GM12875 (cell line): Measurements from ENCODE around the gene DXO.
"Not testable (repeated sequence)": the region's sequence is repeated elsewhere in the genome, so short reads cannot be mapped to it uniquely, and the experiment has no call there.

Experiments
- H3K4me3 ChIP-seq: one replicate; pipeline ENCODE4 v1.5.1; 2011; ENCODE audit warnings: low read depth, low read length, control low read depth
- CTCF ChIP-seq: IDR thresholded peaks from 2 replicates; pipeline ENCODE4 v1.5.1; 2011; ENCODE audit warnings: low read depth, mild to moderate bottlenecking, control low read depth, inconsistent platforms, low read length, moderate library complexity, borderline replicate concordance; ENCODE audit not compliant: insufficient read depth

Gene DXO

DNA sequence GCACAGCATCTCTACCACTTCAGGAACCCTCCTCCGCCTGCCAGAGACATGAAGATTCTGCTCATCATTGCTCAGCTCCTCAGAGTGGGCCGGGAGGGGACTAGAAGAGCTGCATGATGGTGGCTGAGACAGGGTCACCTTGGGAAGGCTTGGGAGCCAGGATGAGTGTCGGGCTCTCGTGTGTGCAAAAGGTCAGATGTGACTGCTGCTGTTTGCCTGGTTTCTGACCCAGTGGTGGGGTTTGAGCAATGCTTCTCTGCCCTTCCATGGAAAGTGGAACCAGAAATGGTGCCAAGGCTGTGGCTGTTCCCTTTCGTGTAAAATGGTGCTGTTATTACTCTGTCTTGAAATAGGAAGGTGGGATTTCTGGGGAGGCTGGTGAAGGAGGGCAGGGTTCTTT lies 9.1 kb upstream of the DXO start:
- H3K4me3 ChIP-seq, result not testable (repeated sequence)

DNA sequence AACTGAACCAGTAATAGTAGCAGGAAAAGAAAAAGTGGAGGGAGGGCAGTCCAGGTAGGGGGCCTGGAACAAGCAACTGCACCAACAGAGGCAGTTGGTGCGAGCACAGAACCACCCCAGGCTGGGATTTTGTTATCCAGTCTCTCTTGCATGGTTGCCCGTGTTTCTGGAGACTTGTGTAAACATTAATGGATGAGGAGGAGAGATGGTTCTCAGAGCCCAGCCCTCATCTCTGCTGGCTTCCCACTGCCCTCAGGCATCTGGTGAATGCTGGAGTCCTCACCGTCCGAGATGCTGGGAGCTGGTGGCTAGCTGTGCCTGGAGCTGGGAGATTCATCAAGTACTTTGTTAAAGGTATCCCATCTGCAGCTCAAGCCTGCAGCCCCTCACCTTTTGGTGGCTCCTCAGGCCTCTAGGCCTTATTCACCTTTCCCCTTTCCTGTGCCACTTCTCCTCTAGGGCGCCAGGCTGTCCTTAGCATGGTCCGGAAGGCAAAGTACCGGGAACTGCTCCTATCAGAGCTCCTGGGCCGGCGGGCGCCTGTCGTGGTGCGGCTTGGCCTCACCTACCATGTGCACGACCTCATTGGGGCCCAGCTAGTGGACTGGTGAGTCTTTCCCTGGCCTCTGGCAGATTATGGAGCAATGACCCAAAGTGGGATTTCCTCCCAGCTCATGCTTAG lies 8.4 kb upstream of the DXO start:
- not testable (repeated sequence) for H3K4me3 ChIP-seq

DNA sequence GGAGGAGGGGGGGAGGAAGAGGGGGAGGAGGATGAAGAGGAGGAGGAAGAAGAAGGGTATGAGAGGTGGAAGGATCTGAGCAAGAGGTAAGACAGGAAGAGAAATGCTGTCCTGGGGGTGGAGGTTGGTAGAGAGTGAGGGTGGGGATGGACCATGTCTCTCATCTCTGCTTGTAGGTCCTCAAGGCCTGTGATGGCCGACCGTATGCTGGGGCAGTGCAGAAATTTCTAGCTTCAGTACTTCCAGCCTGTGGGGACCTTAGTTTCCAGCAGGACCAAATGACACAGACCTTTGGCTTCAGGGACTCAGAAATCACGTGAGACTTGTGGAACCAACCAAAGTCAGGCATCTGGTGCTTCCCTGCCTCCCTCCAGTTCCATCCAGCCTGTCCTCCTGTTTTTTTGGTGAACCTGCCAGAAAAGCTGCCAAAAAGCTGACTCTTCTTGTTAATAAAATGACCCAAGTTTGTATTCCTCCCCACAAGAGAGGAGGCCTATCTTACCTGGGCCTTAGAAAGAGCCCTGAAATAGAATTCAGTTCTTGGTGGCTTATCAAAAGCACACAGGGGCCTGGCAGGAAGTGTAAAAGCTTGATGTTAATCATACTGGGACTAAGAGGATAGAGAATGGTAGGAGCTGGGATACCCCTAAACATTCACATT lies 7.4 kb upstream of the DXO start:
- no peak for TF ChIP-seq CTCF

DNA sequence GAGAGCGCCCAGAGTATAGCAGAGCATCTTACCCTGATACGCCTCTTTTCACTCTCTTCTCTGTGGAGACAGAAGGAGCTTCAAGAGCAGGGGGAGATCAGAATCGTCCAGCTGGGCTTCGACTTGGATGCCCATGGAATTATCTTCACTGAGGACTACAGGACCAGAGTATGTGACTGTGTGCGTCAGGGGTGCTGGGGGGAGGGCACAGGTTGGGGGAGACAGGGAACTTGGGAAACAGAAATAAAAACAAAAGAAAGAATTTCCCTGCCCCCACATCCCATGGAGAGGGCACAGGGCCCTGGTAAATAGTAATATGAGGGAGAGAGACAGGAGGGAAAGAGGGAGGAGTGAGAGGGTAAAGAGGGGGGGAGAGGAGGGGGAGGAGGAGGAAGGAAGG lies 6.9 kb upstream of the DXO start:
- no peak for TF ChIP-seq CTCF
- no peak overlapping the region for H3K4me3 ChIP-seq

More for the DNA sequence above, 7.4 kb upstream of the DXO start:
- H3K4me3 ChIP-seq, result no peak overlapping the region

DNA sequence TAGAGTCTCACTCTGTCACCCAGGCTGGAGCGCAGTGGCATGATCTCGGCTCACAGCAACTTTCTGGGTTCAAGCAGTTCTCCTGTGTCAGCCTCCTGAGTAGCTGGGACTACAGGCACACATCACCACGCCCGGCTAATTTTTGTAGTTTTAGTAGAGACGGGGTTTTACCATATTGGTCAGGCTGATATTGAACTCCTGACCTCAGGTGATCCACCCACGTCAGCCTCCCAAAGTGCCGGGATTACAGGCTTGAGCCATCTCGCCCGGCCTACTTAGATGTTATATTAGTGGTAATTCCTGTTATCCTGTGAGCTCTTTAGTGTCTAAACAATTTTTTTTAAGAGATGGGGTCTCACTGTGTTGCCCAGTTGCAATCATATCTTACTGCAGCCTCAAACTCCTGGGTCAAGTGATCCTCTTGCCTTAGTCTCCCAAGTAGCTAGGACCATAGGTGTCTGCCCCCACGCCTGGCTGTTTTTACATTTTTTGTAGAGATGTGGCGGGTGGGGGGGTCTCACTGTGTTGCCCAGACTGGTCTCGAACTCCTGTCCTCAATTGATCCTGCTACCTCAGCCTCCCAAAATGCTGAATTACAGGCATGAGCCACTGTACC lies 6.0 kb upstream of the DXO start:
- no peak for TF ChIP-seq CTCF
- no peak overlapping the region for H3K4me3 ChIP-seq

DNA sequence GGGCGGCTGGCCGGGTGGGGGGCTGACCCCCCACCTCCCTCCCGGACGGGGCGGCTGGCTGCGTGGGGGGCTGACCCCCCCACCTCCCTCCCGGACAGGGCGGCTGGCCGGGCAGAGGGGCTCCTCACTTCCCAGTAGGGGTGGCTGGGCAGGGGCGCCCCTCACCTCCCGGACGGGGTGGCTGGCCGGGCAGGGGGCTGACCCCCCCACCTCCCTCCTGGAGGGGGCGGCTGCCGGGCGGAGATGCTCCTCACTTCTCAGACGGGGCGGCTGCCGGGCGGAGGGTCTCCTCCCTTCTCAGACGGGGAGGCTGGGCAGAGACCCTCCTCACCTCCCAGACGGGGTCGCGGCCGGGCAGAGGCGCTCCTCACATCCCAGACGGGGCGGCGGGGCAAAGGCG lies 4.1 kb upstream of the DXO start:
- H3K4me3 ChIP-seq, result not testable (repeated sequence)

DNA sequence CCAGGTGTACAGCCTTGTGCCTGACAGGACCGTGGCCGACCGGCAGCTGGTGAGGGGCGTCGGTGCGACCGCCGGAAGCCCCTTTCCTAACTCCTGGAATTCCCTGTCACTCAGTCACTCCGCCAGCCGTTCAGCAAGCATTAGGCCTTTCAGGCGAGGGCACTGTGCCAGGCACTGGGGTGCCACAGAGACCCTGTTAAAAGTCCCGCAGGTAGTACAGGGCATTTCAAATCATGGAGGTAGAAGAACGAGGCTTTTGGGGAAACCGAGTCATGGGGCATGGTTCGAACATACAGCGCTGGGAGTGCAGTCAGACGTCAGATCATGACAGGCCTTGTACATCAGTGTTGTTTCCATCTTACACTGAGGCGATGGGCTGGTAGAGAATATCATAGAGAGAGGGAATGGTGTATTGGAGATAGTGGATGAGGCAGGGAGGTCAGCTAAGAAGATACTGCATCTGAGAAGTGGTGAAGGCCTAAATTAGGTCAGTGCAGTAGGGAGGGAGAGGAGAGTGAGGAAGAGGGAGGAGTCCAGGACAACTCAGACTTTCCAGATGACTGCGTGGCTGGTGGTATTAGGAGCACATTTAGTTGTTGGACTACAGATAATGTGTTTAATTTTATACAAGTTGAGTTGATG lies 892 bp upstream of the DXO start:
- peak overlapping the region; percentile 55 for H3K4me3 ChIP-seq
- no peak for TF ChIP-seq CTCF

DNA sequence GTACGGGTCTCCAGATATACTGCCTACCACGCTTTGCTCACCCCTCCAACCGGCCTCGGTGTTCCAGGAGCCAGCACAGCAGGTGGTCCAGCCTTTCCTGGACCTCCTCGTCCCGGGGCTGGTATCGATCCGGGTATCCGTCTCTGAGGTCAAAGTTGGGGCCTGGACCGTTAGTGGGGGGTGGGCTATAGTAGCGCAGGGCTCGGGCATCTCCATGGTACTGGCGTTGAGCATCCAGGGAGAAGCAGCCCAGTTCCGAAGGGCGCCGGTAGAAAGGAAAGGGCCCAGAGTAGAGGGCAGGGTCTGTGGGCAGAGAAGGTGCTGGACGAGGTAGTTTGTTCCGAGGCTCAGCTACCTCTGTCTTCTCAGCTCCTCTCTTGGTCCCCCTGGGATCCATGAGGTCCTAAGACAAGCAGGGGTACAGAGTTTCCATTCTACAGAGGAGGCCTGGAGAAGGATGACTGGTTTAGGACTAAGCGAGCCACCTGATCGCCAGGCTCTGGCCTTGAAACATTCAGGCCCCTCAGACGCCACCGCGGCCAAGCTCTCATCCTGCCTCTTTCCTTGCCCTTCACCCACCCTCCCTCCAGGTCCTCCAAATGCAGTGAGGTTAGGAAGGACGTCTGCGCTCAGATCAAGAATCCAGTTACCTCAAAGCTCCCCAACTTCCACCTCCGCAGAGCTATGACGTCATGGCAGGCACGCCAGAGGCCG lies 502 bp downstream of the DXO start:
- peak overlapping the region; percentile 55 for H3K4me3 ChIP-seq
- TF ChIP-seq CTCF, result no peak
